ENCODE measurements around the gene PHF13. TPM values are rescaled to one million over a fixed set of nuclear protein-coding genes. Genes with fewer than 3 reads are reported as not detected.

PHF13 gene
- total and polyA plus RNA-seq, 9 donors, result 11.0 to 32.4 (median 15.8) TPM

DNA sequence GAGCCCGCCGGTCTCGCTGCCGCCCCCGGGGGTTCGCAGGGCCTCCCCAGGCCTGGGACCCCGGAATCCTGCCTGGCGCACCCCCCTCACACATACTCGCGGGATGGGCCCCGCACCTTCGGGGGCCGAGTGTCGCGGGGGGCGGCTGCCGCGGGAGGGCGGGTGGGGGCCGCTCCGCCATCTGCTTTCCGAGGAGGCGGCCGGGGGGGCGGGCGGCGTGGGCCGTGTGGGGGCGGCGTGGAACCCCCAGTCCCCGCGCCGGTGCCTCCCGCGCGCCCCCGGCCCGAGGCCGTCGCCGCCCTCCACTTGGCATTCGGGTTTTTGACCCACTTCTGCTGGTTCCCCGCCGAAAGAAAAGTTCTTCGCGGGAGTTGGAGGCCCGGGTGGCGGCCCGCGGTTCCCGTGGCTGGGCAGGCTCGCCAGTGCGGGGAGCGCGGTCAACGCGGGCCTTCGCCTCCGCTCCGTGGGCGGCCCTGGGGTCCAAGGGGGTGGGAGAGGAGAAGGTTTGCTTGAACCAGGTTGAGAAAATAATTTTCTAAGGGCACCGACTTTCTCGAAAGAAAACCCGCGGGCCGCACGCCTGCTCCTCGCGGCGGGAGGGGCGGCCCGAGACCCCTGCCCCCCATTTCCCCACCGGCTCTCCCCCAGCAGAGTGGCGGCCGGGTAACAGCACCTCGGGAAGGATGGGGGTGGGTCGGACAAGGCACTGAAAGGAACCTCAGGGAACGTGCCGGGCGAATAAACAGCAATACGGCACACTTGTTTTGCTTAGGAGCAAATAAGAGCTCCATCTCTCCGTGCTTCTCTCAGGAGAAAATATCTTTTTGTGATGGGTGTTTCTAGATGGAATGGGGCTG lies 1.6 kb downstream of the PHF13 start:
- peak overlapping the region; percentile 85 to 88 for H3K27ac ChIP-seq
- H3K9me3 ChIP-seq, result no peaks in the 10 kb centered on the region
- H3K4me3 ChIP-seq, result peak overlapping the region; percentile 99
- H3K27me3 ChIP-seq, result no peaks in the 10 kb centered on the region
- peaks cover 4% of the 10 kb centered on the region for H3K4me1 ChIP-seq (ENCODE audit: insufficient read depth)
- TF ChIP-seq, protein P1, sequence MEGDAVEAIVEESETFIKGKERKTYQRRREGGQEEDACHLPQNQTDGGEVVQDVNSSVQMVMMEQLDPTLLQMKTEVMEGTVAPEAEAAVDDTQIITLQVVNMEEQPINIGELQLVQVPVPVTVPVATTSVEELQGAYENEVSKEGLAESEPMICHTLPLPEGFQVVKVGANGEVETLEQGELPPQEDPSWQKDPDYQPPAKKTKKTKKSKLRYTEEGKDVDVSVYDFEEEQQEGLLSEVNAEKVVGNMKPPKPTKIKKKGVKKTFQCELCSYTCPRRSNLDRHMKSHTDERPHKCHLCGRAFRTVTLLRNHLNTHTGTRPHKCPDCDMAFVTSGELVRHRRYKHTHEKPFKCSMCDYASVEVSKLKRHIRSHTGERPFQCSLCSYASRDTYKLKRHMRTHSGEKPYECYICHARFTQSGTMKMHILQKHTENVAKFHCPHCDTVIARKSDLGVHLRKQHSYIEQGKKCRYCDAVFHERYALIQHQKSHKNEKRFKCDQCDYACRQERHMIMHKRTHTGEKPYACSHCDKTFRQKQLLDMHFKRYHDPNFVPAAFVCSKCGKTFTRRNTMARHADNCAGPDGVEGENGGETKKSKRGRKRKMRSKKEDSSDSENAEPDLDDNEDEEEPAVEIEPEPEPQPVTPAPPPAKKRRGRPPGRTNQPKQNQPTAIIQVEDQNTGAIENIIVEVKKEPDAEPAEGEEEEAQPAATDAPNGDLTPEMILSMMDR (IDR thresholded peaks at IDR 0.05), result no peak
- TF ChIP-seq POLR2A (IDR thresholded peaks at IDR 0.05) (no peak), EP300 (IDR thresholded peaks at IDR 0.05) (no peak)
- WGBS, 3 donors, result 1 to 2% (median 1%) methylated on average over 52 to 82 of the region's 82 CpGs
- DNase-seq, result peak in 3 of 5 donors; percentile 54 to 67 (median 67)
- H3K36me3 ChIP-seq, result no peaks in the 10 kb centered on the region
- intact Hi-C loops (cut with DNase I), result no loop called here

DNA sequence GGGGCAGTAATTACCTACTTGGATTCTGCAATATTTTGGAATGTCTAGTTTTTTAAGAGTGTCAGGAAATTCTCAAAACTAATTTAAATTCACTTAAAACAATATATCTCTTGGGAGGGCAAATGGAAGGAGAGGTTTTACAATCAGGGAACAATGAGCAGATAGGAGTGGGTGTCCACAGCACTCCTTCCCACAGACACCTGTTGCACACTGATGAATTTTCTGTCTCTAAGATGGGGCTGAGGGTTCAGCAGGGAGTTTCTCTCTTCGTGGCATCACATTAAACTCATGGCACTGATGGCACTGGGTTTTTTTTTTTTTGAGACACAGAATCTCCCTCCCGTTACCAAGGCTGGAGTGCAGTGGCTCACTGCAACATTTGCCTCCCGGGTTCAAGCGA lies 5.5 kb downstream of the PHF13 start:
- intact Hi-C loops (cut with DNase I), result no loop called here
- DNase-seq, result no peak
- peaks cover 2% of the 10 kb centered on the region for H3K4me1 ChIP-seq (ENCODE audit: insufficient read depth)
- H3K27me3 ChIP-seq, result no peaks in the 10 kb centered on the region
- WGBS, 3 donors, result 80 to 92% (median 90%) methylated on average over 4 of the region's 4 CpGs
- H3K36me3 ChIP-seq, result no peaks in the 10 kb centered on the region
- H3K4me3 ChIP-seq, result no peak overlapping the region
- H3K9me3 ChIP-seq, result no peaks in the 10 kb centered on the region
- H3K27ac ChIP-seq, result no peak overlapping the region
- TF ChIP-seq, protein P1 (IDR thresholded peaks at IDR 0.05), result no peak
- TF ChIP-seq EP300 (IDR thresholded peaks at IDR 0.05), result no peak
- TF ChIP-seq POLR2A (IDR thresholded peaks at IDR 0.05), result no peak

DNA sequence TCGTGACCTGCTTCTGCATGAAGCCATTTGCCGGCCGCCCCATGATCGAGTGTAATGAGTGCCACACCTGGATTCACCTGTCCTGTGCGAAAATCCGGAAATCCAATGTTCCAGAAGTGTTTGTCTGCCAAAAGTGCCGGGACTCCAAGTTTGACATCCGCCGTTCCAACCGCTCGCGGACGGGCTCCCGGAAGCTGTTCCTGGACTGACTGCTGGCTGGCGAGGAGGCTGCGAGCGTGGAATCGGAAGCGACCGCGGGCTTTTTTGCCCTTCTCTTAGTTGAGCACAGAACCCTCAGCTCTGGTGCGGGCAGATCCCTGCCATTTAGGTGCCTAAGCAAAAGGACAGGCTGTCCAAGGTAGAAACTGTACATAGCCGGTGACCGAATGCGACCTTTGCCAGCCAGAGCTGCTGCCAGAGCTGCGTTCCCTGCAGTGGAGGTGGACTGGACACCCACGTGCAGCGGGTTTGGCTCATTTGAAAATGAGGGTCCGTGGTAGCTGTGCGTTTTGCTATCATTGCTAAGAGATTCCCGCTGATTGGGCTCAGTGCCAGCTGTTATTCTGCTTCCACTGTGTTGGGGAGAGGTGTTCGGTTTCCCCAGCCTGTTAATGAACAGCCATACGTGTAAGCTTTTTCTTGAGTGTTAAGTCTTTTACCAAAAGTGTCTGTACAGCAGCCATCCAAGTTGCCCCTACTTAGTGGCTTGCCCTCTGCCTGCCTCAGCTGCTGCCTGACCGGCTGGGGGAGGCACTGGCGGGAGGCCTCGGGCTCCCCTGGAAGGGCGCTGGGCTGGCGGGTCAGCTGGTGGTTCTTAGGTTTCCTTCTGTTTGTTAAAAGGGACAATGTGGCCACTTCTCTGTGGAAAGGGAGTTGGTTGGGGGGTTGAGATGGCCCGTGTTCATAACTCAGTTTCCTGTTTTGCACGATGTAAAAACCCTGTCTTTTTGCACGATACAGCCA lies 8.2 kb downstream of the PHF13 start:
- Histone ChIP-seq H3K27me3 (no peaks in the 10 kb centered on the region), H3K27ac (no peak overlapping the region), H3K4me1 (ENCODE audit: insufficient read depth) (peaks cover 8% of the 10 kb centered on the region), H3K9me3 (no peaks in the 10 kb centered on the region), H3K36me3 (no peaks in the 10 kb centered on the region), H3K4me3 (no peak overlapping the region)
- no peak for DNase-seq
- intact Hi-C loops (cut with DNase I), result no loop called here
- WGBS, 3 donors, result 85 to 90% (median 88%) methylated on average over 41 of the region's 41 CpGs
- no peak for TF ChIP-seq EP300 (IDR thresholded peaks at IDR 0.05)
- TF ChIP-seq, protein P1 (IDR thresholded peaks at IDR 0.05), result no peak
- TF ChIP-seq POLR2A (IDR thresholded peaks at IDR 0.05), result no peak

DNA sequence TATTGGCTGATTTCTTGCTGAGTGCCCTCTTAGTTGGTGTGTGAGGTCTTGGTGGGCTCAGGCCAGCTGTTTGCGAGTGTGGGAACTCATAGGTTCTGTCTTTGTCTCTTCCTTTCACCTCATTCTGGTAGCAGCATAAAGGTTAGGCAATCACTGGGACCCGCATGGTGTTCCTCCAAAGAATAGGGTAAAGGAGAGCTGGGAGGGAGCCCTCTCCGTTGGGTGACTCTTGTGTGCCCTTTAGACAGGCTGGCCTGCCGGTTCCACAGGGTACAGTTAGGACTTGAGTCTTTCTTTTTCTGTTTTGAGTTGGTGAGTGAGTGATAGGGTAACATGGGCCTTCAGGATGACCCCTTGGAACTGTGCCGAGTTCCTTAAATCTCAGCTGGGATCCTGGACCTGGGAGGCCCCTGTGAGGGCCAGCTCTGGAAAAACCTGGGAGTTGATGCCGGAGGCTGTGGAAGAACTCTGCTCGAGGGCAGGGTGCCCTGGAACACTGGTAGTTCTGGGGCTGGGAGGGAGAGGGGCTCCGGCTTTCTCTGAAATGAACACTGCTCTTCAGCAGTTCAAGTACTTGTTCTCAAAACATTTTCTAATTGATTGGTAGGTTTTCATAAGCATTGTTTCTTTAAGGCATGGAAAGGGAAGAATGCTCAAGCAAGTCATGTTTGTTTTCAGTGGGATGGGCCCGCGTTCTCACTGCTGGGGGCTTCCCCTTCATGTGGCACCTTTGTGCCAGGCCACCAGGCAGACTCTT lies 9.0 kb downstream of the PHF13 start:
- H3K9me3 ChIP-seq, result no peaks in the 10 kb centered on the region
- no peak for TF ChIP-seq EP300 (IDR thresholded peaks at IDR 0.05)
- TF ChIP-seq, protein P1 (IDR thresholded peaks at IDR 0.05), result no peak
- no peak for TF ChIP-seq POLR2A (IDR thresholded peaks at IDR 0.05)
- intact Hi-C loops (cut with DNase I), result no loop called here
- no peak overlapping the region for H3K27ac ChIP-seq
- no peak for DNase-seq
- H3K4me1 ChIP-seq (ENCODE audit: insufficient read depth), result peaks cover 8% of the 10 kb centered on the region
- 70 to 79% (median 75%) methylated on average over 10 of the region's 10 CpGs for WGBS, 3 donors
- H3K36me3 ChIP-seq, result no peaks in the 10 kb centered on the region
- H3K4me3 ChIP-seq, result no peak overlapping the region
- no peaks in the 10 kb centered on the region for H3K27me3 ChIP-seq
